ENCODE data around the gene CCR7.

DNA sequence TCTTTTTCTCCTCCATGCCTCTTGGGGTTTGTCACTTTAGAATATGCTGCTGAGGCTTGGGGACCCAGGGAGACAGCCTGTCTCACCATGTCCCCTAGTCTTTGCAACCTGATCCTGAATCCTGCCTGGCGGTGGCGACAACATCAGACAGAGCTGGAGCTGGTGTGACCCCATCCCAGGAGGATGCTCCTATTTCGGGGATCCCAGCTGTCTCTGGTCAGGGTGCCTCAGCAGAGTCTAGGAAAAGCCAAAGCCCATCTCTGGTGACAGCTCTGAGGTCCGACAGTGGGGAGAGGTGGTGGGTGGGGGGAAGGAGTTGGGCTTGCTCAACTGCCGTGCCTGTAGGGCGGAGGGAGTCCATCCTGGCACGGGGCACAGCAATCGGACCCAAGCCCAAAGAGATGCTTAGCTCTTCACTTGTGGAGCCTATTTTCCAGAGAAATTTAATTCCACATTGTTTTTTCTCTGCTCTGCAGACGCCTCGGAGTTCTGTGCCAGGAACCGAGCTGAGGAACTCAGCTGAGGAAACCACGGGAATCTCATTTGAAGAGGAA is 53.5 kb downstream of the CCR7 start:
- TF ChIP-seq EP300 (IDR thresholded peaks at IDR 0.05) (no peak), POLR2A (IDR thresholded peaks at IDR 0.05) (no peak)
- TF ChIP-seq, protein P1, sequence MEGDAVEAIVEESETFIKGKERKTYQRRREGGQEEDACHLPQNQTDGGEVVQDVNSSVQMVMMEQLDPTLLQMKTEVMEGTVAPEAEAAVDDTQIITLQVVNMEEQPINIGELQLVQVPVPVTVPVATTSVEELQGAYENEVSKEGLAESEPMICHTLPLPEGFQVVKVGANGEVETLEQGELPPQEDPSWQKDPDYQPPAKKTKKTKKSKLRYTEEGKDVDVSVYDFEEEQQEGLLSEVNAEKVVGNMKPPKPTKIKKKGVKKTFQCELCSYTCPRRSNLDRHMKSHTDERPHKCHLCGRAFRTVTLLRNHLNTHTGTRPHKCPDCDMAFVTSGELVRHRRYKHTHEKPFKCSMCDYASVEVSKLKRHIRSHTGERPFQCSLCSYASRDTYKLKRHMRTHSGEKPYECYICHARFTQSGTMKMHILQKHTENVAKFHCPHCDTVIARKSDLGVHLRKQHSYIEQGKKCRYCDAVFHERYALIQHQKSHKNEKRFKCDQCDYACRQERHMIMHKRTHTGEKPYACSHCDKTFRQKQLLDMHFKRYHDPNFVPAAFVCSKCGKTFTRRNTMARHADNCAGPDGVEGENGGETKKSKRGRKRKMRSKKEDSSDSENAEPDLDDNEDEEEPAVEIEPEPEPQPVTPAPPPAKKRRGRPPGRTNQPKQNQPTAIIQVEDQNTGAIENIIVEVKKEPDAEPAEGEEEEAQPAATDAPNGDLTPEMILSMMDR (IDR thresholded peaks at IDR 0.05): no peak

Measured in tibial nerve (tissue), 4 donors.